ENCODE results near the gene LCE7A.

- TF ChIP-seq CTCF (IDR thresholded peaks at IDR 0.05) (no peak), EZH2 (IDR thresholded peaks at IDR 0.05) (no peak), EZH2phosphoT487 (IDR thresholded peaks at IDR 0.05) (no peak)
Measured at GRCh38 chr1:152864443-152864842, 4.6 kb downstream of the LCE7A start.

All from neural progenitor cell (in vitro differentiated cells).